ENCODE results near the gene MMGT1.

Gene MMGT1

DNA sequence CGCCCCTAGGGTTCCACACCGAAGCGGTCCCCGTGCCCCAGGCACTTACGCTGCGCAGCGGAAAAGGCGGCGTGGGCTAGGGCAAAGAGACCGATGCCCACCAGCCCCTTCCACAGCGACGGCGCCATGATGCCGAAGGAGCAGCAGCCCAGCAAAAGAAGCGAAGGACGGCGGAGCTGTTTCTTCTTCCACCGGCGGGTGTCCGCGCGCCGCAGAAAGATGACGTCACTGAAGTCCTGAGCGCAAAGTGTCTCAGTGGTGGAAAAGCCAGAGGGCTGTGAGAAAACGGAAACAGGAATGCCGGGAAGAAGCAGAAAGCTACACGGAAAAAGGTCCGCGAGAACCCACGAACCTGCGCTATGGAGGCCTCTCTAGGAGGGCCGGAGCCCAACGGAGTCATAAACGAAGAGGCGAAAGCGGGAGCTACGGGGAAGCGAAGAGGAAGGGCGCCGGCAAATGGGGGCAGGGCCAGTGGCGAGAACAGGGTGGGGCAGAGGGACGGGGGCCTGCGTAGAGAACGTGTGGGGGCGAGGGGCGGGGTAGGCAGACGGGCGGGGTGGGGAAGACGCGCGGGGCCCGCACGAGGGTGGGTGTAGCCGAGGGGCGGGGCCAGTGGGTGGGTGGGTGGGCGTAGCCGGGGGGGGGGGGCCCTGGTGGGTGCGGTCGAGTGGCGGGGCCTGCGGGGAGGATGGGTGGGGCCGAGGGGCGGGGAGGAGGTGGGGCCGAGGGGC lies at the start of gene MMGT1:
MMGT1 (minus strand) TSS at position 441 of the 731 bp plus-strand sequence; CDS start at position 128, 313 bp downstream.
- Histone ChIP-seq H2AFZ (peak within 1 kb of the TSS; percentile 89), H3K4me1 (no peaks in the 10 kb centered on the region), H3K4me3 (ENCODE audit: low read depth, low read length) (peak within 1 kb of the TSS; percentile 87), H3K9ac (peak within 1 kb of the TSS; percentile 53), H3K27ac (peak within 1 kb of the TSS; percentile 94), H3K9me3 (ENCODE audit: control insufficient read depth, low read length) (no peaks in the 10 kb centered on the region), H3K4me2 (ENCODE audit: low read length) (peak within 1 kb of the TSS; percentile 73), H3K27me3 (ENCODE audit: control insufficient read depth, insufficient read depth, low read length) (no peaks in the 10 kb centered on the region), H3K36me3 (ENCODE audit: control insufficient read depth, insufficient read depth, low read length) (no peaks in the 10 kb centered on the region), H3K79me2 (no peaks in the 10 kb centered on the region)
- TF ChIP-seq, protein P1, sequence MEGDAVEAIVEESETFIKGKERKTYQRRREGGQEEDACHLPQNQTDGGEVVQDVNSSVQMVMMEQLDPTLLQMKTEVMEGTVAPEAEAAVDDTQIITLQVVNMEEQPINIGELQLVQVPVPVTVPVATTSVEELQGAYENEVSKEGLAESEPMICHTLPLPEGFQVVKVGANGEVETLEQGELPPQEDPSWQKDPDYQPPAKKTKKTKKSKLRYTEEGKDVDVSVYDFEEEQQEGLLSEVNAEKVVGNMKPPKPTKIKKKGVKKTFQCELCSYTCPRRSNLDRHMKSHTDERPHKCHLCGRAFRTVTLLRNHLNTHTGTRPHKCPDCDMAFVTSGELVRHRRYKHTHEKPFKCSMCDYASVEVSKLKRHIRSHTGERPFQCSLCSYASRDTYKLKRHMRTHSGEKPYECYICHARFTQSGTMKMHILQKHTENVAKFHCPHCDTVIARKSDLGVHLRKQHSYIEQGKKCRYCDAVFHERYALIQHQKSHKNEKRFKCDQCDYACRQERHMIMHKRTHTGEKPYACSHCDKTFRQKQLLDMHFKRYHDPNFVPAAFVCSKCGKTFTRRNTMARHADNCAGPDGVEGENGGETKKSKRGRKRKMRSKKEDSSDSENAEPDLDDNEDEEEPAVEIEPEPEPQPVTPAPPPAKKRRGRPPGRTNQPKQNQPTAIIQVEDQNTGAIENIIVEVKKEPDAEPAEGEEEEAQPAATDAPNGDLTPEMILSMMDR (IDR thresholded peaks at IDR 0.05) = no peak

DNA sequence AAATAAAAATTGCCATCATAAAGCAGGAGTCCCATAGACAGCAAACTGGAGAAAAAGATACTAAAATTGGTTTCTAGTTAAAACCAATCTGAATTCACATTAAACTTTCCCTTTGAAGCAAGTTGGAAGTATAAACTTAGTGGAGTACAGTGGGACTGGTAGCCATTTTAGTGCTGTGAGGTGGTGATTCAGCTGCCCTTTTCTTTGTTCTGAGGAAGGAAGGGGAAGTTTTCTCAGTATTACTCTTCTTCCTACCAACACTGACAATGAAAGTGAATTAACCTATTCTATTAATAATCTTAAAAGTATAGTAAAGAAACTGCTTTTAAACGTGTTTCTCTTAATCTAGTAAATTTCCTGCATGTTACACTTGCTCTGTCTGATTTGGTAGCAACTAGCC lies 48.1 kb upstream of the MMGT1 start:
- no peaks in the 10 kb centered on the region for H3K79me2 ChIP-seq
- H3K36me3 ChIP-seq (ENCODE audit: control insufficient read depth, insufficient read depth, low read length) = no peaks in the 10 kb centered on the region
- no peaks in the 10 kb centered on the region for H3K4me1 ChIP-seq
- H3K9me3 ChIP-seq (ENCODE audit: control insufficient read depth, low read length) = no peaks in the 10 kb centered on the region
- no peak overlapping the region for H3K4me3 ChIP-seq (ENCODE audit: low read depth, low read length)
- H2AFZ ChIP-seq = no peak overlapping the region
- no peak overlapping the region for H3K9ac ChIP-seq
- TF ChIP-seq, protein P1 (IDR thresholded peaks at IDR 0.05) = no peak
- no peak overlapping the region for H3K27ac ChIP-seq
- H3K4me2 ChIP-seq (ENCODE audit: low read length) = no peak overlapping the region
- H3K27me3 ChIP-seq (ENCODE audit: control insufficient read depth, insufficient read depth, low read length) = no peaks in the 10 kb centered on the region

DNA sequence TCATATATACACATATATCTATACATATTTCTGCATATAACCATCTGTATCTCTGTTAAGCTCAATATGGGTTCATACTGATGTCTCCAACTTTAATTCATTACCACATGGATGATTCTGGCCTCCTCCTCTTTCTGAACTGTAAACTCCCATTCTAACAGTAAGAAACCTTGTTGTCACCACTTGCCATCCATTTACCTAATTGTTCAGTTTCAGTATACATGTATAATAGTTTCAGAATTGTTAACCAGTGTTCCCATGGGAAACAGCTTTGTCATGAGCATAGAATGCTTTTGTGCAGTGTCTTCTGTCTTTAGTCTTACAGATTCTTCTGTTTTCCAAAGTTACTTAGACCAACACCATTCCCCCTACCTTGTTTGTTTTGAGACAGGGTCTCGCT lies 47.4 kb upstream of the MMGT1 start:
- no peaks in the 10 kb centered on the region for H3K4me1 ChIP-seq
- TF ChIP-seq, protein P1 (IDR thresholded peaks at IDR 0.05) = no peak
- H3K4me3 ChIP-seq (ENCODE audit: low read depth, low read length) = no peak overlapping the region
- no peak overlapping the region for H3K27ac ChIP-seq
- no peaks in the 10 kb centered on the region for H3K9me3 ChIP-seq (ENCODE audit: control insufficient read depth, low read length)
- no peak overlapping the region for H3K4me2 ChIP-seq (ENCODE audit: low read length)
- H2AFZ ChIP-seq = no peak overlapping the region
- no peaks in the 10 kb centered on the region for H3K79me2 ChIP-seq
- H3K36me3 ChIP-seq (ENCODE audit: control insufficient read depth, insufficient read depth, low read length) = no peaks in the 10 kb centered on the region
- no peaks in the 10 kb centered on the region for H3K27me3 ChIP-seq (ENCODE audit: control insufficient read depth, insufficient read depth, low read length)
- H3K9ac ChIP-seq = no peak overlapping the region

DNA sequence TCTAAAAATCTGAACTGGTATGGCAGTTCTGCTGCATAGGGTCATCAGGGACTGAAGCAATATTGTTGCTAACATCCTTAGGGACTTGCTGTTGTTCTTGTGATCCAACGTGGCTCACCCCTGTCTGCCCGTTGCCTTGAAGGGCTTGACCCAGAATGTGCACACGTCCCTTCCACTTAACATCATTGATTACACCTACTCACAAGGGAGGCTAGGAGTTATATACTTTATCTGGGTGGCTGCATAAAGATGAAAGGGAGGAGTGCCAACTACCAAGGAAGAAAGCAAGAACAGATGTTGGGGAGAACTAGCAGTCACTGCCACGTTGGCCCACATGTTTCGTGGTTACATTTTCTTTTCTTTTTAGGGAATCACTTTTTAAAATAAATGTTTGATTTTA lies 45.4 kb upstream of the MMGT1 start:
- H3K79me2 ChIP-seq = no peaks in the 10 kb centered on the region
- no peaks in the 10 kb centered on the region for H3K27me3 ChIP-seq (ENCODE audit: control insufficient read depth, insufficient read depth, low read length)
- H3K9ac ChIP-seq = no peak overlapping the region
- H2AFZ ChIP-seq = no peak overlapping the region
- H3K4me1 ChIP-seq = no peaks in the 10 kb centered on the region
- no peak overlapping the region for H3K4me2 ChIP-seq (ENCODE audit: low read length)
- no peaks in the 10 kb centered on the region for H3K36me3 ChIP-seq (ENCODE audit: control insufficient read depth, insufficient read depth, low read length)
- H3K9me3 ChIP-seq (ENCODE audit: control insufficient read depth, low read length) = no peaks in the 10 kb centered on the region
- TF ChIP-seq, protein P1 (IDR thresholded peaks at IDR 0.05) = no peak
- H3K27ac ChIP-seq = no peak overlapping the region
- H3K4me3 ChIP-seq (ENCODE audit: low read depth, low read length) = no peak overlapping the region

DNA sequence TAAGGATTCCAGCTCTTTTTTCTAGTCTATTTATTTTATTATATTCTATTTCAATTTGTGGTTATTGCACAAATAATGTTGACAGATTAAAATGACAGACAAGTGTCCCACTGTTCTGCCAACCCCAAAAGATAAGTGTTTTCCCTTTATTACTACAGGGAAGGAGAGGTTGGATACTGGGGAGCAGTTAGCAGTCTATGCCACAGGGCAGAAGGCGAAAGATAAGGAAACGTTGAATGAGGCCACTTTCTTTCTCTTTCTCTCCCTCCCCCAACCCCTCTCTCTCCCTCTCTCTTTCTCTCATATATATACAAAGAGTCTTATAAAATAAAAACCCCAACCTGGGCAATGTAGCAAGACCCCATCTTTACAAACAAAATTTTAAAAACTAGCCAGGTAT lies 43.1 kb upstream of the MMGT1 start:
- Histone ChIP-seq H3K27me3 (ENCODE audit: control insufficient read depth, insufficient read depth, low read length) (no peaks in the 10 kb centered on the region), H3K79me2 (no peaks in the 10 kb centered on the region), H3K9ac (no peak overlapping the region), H3K27ac (no peak overlapping the region), H3K4me3 (ENCODE audit: low read depth, low read length) (no peak overlapping the region), H3K4me1 (no peaks in the 10 kb centered on the region), H3K36me3 (ENCODE audit: control insufficient read depth, insufficient read depth, low read length) (no peaks in the 10 kb centered on the region), H3K4me2 (ENCODE audit: low read length) (no peak overlapping the region), H3K9me3 (ENCODE audit: control insufficient read depth, low read length) (no peaks in the 10 kb centered on the region), H2AFZ (no peak overlapping the region)
- TF ChIP-seq, protein P1 (IDR thresholded peaks at IDR 0.05) = no peak
